ENCODE results near the gene RNU6-1.

RNU6-1 gene

DNA sequence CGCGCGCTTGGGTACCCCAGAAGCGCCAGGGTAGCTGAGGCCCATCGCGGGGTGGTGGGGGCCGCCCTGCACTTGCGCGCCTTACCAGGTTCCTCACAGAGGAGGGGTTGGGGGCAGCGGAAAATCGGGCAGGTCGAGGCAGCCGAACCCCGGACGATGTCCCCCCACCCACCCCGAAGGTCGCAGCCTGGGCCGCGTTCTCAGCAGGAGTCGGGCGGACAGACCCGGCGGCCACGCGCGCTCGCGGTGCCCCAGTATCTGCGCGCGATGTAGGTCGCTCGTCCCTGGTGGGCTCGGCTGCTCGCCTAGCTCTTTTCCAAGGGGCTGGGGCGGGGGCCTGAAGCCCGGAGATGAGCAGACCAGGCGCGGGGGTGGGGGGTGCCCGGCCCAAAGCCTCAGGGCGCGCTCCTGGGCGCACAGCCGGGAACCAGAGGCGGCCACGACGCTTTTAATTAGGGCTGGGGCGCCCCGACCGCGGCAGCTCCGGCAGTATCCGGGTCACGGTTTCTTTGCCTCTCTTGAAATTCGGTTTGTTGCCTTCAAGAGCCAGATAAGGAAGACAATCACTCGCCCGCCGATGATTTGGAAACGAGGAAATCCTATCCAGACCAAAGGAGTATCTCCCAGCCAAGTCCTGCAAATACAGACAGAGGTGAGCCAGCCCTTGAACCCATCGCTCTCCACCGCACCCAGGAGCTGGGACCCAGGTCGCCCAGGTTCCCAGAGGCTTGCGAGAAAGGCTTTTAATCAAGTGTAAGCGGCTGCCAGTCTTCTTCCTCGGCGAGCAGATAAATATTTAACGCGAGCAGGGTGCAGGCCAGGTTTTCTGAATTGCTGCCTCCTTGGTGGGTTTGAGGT is 10.0 kb downstream of the RNU6-1 start:
- TF ChIP-seq, protein P1, sequence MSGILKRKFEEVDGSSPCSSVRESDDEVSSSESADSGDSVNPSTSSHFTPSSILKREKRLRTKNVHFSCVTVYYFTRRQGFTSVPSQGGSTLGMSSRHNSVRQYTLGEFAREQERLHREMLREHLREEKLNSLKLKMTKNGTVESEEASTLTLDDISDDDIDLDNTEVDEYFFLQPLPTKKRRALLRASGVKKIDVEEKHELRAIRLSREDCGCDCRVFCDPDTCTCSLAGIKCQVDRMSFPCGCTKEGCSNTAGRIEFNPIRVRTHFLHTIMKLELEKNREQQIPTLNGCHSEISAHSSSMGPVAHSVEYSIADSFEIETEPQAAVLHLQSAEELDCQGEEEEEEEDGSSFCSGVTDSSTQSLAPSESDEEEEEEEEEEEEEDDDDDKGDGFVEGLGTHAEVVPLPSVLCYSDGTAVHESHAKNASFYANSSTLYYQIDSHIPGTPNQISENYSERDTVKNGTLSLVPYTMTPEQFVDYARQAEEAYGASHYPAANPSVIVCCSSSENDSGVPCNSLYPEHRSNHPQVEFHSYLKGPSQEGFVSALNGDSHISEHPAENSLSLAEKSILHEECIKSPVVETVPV (CRISPR knock-in tag; IDR thresholded peaks at IDR 0.05) = no peak
- TF ChIP-seq, protein P2, sequence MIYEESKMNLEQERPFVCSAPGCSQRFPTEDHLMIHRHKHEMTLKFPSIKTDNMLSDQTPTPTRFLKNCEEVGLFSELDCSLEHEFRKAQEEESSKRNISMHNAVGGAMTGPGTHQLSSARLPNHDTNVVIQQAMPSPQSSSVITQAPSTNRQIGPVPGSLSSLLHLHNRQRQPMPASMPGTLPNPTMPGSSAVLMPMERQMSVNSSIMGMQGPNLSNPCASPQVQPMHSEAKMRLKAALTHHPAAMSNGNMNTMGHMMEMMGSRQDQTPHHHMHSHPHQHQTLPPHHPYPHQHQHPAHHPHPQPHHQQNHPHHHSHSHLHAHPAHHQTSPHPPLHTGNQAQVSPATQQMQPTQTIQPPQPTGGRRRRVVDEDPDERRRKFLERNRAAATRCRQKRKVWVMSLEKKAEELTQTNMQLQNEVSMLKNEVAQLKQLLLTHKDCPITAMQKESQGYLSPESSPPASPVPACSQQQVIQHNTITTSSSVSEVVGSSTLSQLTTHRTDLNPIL (CRISPR knock-in tag; IDR thresholded peaks at IDR 0.05; ENCODE audit: low read depth) = no peak
- TF ChIP-seq SNAI2 (CRISPR knock-in tag; IDR thresholded peaks at IDR 0.05) (no peak), ZFP3 (CRISPR knock-in tag; IDR thresholded peaks at IDR 0.05) (no peak), TCF4 (CRISPR knock-in tag; IDR thresholded peaks at IDR 0.05; ENCODE audit: borderline replicate concordance) (no peak), ZC3H10 (CRISPR knock-in tag; IDR thresholded peaks at IDR 0.05) (no peak), ZNF565 (CRISPR knock-in tag; conservative IDR thresholded peaks at IDR 0.05; ENCODE audit: low read depth) (no peak), ISL1 (CRISPR knock-in tag; IDR thresholded peaks at IDR 0.05) (no peak), ZNF8 (CRISPR knock-in tag; IDR thresholded peaks at IDR 0.05) (no peak), OSR1 (CRISPR knock-in tag; IDR thresholded peaks at IDR 0.05) (no peak), ESRRG (CRISPR knock-in tag; IDR thresholded peaks at IDR 0.05) (no peak), ARNTL (CRISPR knock-in tag; IDR thresholded peaks at IDR 0.05; ENCODE audit: borderline replicate concordance, low read depth) (no peak), PPARA (CRISPR knock-in tag; IDR thresholded peaks at IDR 0.05; ENCODE audit: borderline replicate concordance) (no peak), ZNF70 (CRISPR knock-in tag; IDR thresholded peaks at IDR 0.05) (no peak), CSDC2 (CRISPR knock-in tag; IDR thresholded peaks at IDR 0.05) (no peak), ZFP30 (CRISPR knock-in tag; IDR thresholded peaks at IDR 0.05) (no peak), GLIS3 (CRISPR knock-in tag; IDR thresholded peaks at IDR 0.05) (no peak), TOX (CRISPR knock-in tag; IDR thresholded peaks at IDR 0.05; ENCODE audit: borderline replicate concordance) (no peak)
- TF ChIP-seq, protein P3, sequence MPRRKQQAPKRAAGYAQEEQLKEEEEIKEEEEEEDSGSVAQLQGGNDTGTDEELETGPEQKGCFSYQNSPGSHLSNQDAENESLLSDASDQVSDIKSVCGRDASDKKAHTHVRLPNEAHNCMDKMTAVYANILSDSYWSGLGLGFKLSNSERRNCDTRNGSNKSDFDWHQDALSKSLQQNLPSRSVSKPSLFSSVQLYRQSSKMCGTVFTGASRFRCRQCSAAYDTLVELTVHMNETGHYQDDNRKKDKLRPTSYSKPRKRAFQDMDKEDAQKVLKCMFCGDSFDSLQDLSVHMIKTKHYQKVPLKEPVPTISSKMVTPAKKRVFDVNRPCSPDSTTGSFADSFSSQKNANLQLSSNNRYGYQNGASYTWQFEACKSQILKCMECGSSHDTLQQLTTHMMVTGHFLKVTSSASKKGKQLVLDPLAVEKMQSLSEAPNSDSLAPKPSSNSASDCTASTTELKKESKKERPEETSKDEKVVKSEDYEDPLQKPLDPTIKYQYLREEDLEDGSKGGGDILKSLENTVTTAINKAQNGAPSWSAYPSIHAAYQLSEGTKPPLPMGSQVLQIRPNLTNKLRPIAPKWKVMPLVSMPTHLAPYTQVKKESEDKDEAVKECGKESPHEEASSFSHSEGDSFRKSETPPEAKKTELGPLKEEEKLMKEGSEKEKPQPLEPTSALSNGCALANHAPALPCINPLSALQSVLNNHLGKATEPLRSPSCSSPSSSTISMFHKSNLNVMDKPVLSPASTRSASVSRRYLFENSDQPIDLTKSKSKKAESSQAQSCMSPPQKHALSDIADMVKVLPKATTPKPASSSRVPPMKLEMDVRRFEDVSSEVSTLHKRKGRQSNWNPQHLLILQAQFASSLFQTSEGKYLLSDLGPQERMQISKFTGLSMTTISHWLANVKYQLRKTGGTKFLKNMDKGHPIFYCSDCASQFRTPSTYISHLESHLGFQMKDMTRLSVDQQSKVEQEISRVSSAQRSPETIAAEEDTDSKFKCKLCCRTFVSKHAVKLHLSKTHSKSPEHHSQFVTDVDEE (CRISPR knock-in tag; IDR thresholded peaks at IDR 0.05) = no peak
- TF ChIP-seq, protein P4, sequence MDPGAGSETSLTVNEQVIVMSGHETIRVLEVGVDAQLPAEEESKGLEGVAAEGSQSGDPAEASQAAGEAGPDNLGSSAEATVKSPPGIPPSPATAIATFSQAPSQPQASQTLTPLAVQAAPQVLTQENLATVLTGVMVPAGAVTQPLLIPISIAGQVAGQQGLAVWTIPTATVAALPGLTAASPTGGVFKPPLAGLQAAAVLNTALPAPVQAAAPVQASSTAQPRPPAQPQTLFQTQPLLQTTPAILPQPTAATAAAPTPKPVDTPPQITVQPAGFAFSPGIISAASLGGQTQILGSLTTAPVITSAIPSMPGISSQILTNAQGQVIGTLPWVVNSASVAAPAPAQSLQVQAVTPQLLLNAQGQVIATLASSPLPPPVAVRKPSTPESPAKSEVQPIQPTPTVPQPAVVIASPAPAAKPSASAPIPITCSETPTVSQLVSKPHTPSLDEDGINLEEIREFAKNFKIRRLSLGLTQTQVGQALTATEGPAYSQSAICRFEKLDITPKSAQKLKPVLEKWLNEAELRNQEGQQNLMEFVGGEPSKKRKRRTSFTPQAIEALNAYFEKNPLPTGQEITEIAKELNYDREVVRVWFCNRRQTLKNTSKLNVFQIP (CRISPR knock-in tag; IDR thresholded peaks at IDR 0.05; ENCODE audit: borderline replicate concordance, low read depth) = no peak
- ATAC-seq = no peak

DNA sequence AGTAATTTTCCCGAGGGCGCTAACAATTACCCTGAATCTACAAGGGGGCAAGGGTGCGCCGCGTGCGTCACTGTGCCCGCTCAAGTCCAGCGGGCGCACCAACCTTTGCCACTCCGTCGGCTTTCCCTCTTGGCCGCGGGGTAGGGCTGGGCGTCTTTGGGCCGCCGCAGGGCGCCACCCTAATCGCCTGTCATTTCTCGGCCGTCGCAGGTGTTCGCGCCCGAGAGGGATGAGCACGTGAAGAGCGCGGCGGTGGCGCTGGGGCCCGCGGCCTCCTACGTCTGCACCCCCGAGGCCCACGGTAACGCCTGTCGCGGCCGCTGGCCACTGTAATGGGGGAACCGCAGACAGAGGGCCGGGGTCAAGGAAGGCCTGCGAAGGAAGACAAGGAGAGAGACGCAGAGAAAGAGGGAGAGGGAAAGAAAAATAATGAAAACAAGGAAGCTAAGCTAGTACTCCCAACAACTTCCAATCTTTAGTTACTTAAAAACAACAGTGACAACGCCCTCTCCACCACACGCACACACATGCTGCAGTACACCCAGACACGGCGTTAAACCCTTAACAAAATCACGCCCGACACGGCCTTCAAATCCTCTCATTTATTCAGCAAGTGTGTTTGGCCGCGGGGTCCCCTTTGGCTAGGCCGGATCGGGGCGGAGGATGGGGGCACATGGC is 10.7 kb downstream of the RNU6-1 start:
- ATAC-seq = no peak
- TF ChIP-seq GLIS3 (CRISPR knock-in tag; IDR thresholded peaks at IDR 0.05) = no peak
- TF ChIP-seq ZC3H10 (CRISPR knock-in tag; IDR thresholded peaks at IDR 0.05) = no peak
- no peak for TF ChIP-seq SNAI2 (CRISPR knock-in tag; IDR thresholded peaks at IDR 0.05)
- TF ChIP-seq, protein P4 (CRISPR knock-in tag; IDR thresholded peaks at IDR 0.05; ENCODE audit: borderline replicate concordance, low read depth) = no peak
- TF ChIP-seq, protein P3 (CRISPR knock-in tag; IDR thresholded peaks at IDR 0.05) = no peak
- TF ChIP-seq RARB (CRISPR knock-in tag; IDR thresholded peaks at IDR 0.05) = no peak
- no peak for TF ChIP-seq ISL1 (CRISPR knock-in tag; IDR thresholded peaks at IDR 0.05)
- TF ChIP-seq, protein P5, sequence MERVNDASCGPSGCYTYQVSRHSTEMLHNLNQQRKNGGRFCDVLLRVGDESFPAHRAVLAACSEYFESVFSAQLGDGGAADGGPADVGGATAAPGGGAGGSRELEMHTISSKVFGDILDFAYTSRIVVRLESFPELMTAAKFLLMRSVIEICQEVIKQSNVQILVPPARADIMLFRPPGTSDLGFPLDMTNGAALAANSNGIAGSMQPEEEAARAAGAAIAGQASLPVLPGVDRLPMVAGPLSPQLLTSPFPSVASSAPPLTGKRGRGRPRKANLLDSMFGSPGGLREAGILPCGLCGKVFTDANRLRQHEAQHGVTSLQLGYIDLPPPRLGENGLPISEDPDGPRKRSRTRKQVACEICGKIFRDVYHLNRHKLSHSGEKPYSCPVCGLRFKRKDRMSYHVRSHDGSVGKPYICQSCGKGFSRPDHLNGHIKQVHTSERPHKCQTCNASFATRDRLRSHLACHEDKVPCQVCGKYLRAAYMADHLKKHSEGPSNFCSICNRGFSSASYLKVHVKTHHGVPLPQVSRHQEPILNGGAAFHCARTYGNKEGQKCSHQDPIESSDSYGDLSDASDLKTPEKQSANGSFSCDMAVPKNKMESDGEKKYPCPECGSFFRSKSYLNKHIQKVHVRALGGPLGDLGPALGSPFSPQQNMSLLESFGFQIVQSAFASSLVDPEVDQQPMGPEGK (CRISPR knock-in tag; IDR thresholded peaks at IDR 0.05; ENCODE audit: borderline replicate concordance) = no peak
- no peak for TF ChIP-seq OSR1 (CRISPR knock-in tag; IDR thresholded peaks at IDR 0.05)
- no peak for TF ChIP-seq ARNTL (CRISPR knock-in tag; IDR thresholded peaks at IDR 0.05; ENCODE audit: borderline replicate concordance, low read depth)
- no peak for TF ChIP-seq ZFP3 (CRISPR knock-in tag; IDR thresholded peaks at IDR 0.05)
- no peak for TF ChIP-seq ZNF70 (CRISPR knock-in tag; IDR thresholded peaks at IDR 0.05)
